Measurements from ENCODE around the gene ANHX.

- TF ChIP-seq, protein P1, sequence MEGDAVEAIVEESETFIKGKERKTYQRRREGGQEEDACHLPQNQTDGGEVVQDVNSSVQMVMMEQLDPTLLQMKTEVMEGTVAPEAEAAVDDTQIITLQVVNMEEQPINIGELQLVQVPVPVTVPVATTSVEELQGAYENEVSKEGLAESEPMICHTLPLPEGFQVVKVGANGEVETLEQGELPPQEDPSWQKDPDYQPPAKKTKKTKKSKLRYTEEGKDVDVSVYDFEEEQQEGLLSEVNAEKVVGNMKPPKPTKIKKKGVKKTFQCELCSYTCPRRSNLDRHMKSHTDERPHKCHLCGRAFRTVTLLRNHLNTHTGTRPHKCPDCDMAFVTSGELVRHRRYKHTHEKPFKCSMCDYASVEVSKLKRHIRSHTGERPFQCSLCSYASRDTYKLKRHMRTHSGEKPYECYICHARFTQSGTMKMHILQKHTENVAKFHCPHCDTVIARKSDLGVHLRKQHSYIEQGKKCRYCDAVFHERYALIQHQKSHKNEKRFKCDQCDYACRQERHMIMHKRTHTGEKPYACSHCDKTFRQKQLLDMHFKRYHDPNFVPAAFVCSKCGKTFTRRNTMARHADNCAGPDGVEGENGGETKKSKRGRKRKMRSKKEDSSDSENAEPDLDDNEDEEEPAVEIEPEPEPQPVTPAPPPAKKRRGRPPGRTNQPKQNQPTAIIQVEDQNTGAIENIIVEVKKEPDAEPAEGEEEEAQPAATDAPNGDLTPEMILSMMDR (IDR thresholded peaks at IDR 0.05; ENCODE audit: low read depth, low read length), result no peak
- no peak for TF ChIP-seq POLR2A (IDR thresholded peaks at IDR 0.05; ENCODE audit: extremely low read depth, insufficient read length)
- TF ChIP-seq, protein P2, sequence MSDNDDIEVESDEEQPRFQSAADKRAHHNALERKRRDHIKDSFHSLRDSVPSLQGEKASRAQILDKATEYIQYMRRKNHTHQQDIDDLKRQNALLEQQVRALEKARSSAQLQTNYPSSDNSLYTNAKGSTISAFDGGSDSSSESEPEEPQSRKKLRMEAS (IDR thresholded peaks at IDR 0.05; ENCODE audit: low read depth, low read length), result no peak
These were observed 4.7 kb downstream of the ANHX start for GRCh38 chr12:133231001-133231400.

All from NB4 (cell line).